HepG2 (cell line): ENCODE results near the gene PGS1. TPM values are rescaled to one million over a fixed set of nuclear protein-coding genes. Genes with fewer than 3 reads are reported as not detected.
A peak's percentile ranks its signal among the peaks of the same experiment; 100 is the strongest.

ENCODE experiments used
- ATAC-seq: fragments of 200-7000 bp; cut with Tn5 transposase; 3 replicates; pipeline ENCODE4 v1.9.1; 2020; ENCODE audit warnings: mild to moderate bottlenecking, moderate library complexity
- BruUV-seq: library from RNA; stranded (reverse); fragments of 400-500 nt; replicated peaks from 2 replicates; lab custom pipeline; 2021; lab: Mats Ljungman, UMichigan
- CTCF ChIA-PET: fragments of 300-600 bp; formaldehyde crosslinking; extraction: SDS; loops from one replicate; lab custom pipeline; 2021; ENCODE audit warnings: low total read pairs, inconsistent platforms, low intra/inter-chr PET ratio; lab: Yijun Ruan, JAX
- POLR2A ChIA-PET: fragments of 350-600 bp; sonication (Branson Sonifier 250); formaldehyde crosslinking; loops from one replicate; lab custom pipeline; 2020; ENCODE audit warnings: antibody characterized with exemption, inconsistent platforms; lab: Yijun Ruan, JAX
- DNase-seq: peaks from one replicate; pipeline ENCODE4 v3.0.0-alpha.2; 2015; ENCODE audit warnings: low spot score
- FAIRE-seq: peaks from 3 replicates; lab custom pipeline; 2011; peaks lifted over from hg19 to GRCh38; lab: Jason Lieb, UNC
- H2AFZ ChIP-seq: one replicate; pipeline ENCODE4 v1.6.1; 2011; ENCODE audit warnings: low read length, inconsistent platforms
- H3K27ac ChIP-seq: fragments of 300-600 bp; 3 replicates; pipeline ENCODE4 v1.8.0; 2011; ENCODE audit warnings: mixed run types, mild to moderate bottlenecking, mixed read lengths, low read length, inconsistent platforms; ENCODE audit not compliant: insufficient read depth; ENCODE audit errors: extremely low read length
- H3K27me3 ChIP-seq, 2 experiments: fragments of 200-600 bp in 1 of 2; 2 replicates in 1 of 2; 3 replicates in 1 of 2; pipeline versions ENCODE4 v1.6.0 to v1.8.0; 2011; ENCODE audit warnings: low read length in 2 of 2, mild to moderate bottlenecking in 2 of 2, moderate library complexity in 2 of 2, inconsistent platforms in 1 of 2; ENCODE audit not compliant: insufficient read depth in 2 of 2, control insufficient read depth in 1 of 2
- H3K36me3 ChIP-seq, 2 experiments: fragments of 200-600 bp in 1 of 2; replicated peaks in 1 of 2; 2 replicates in 1 of 2; 3 replicates in 1 of 2; pipeline versions ENCODE4 v1.5.1 to v1.8.0; 2011; ENCODE audit warnings: low read length in 2 of 2, inconsistent platforms in 1 of 2; ENCODE audit not compliant: insufficient read depth in 2 of 2, control insufficient read depth in 1 of 2
- H3K4me1 ChIP-seq: 2 replicates; pipeline ENCODE4 v1.5.1; 2012; ENCODE audit warnings: low read length, inconsistent platforms; ENCODE audit not compliant: insufficient read depth
- H3K4me2 ChIP-seq: 2 replicates; pipeline ENCODE4 v1.6.0; 2011; ENCODE audit warnings: low read depth, low read length, inconsistent platforms
- H3K4me3 ChIP-seq, 3 experiments: fragments of 200-600 bp in 1 of 3; sonication (generic), shearing (Covaris generic) in 1 of 3; replicated peaks in 1 of 3; 2 replicates each; pipeline ENCODE4 v1.5.1; 2011 to 2016; ENCODE audit warnings: low read length in 3 of 3, inconsistent platforms in 2 of 3, low read depth in 2 of 3, mild to moderate bottlenecking in 2 of 3, control low read depth in 1 of 3, mixed read lengths in 1 of 3; ENCODE audit not compliant: insufficient read depth in 1 of 3
- H3K79me2 ChIP-seq: one replicate; pipeline ENCODE4 v1.6.1; 2011; ENCODE audit warnings: low read length, inconsistent platforms; ENCODE audit not compliant: insufficient read depth
- H3K9ac ChIP-seq: 2 replicates; pipeline ENCODE4 v1.6.0; 2011; ENCODE audit warnings: mild to moderate bottlenecking, low read depth, low read length, inconsistent platforms; ENCODE audit not compliant: insufficient read depth
- H3K9me3 ChIP-seq: 2 replicates; pipeline ENCODE4 v1.5.1; 2012; ENCODE audit warnings: mild to moderate bottlenecking, low read length
- H4K20me1 ChIP-seq: 2 replicates; pipeline ENCODE4 v1.6.0; 2011; ENCODE audit warnings: inconsistent platforms, mild to moderate bottlenecking, low read length, moderate library complexity; ENCODE audit not compliant: insufficient read depth
- ADNP ChIP-seq: sonication (generic); formaldehyde crosslinking; IDR thresholded peaks from 2 replicates; pipeline ENCODE4 v1.4.0; 2020; ENCODE audit warnings: missing genetic modification reagents
- BHLHE40 ChIP-seq: IDR thresholded peaks from 2 replicates; pipeline ENCODE4 v1.6.1; 2011; ENCODE audit warnings: low read length, improper control_type of control experiment
- CHD4 ChIP-seq: fragments of 200-600 bp; sonication (generic); IDR thresholded peaks from 2 replicates; pipeline ENCODE4 v1.7.0; 2017; ENCODE audit warnings: mild to moderate bottlenecking, low read length, borderline replicate concordance
- DR1 ChIP-seq: sonication (generic); formaldehyde crosslinking; IDR thresholded peaks from 2 replicates; pipeline ENCODE4 v1.8.0; 2021; ENCODE audit warnings: mild to moderate bottlenecking, missing genetic modification reagents, inconsistent platforms
- HBP1 ChIP-seq: IDR thresholded peaks from 2 replicates; pipeline ENCODE4 v1.6.1; 2016; ENCODE audit warnings: low read depth, control low read depth
- ISL2 ChIP-seq: sonication (generic); formaldehyde crosslinking; IDR thresholded peaks from 2 replicates; pipeline ENCODE4 v1.5.0; 2020; ENCODE audit warnings: missing genetic modification reagents
- KLF9 ChIP-seq: IDR thresholded peaks from 2 replicates; pipeline ENCODE4 v1.6.1; 2016; ENCODE audit warnings: low read depth
- PHF21A ChIP-seq: sonication (generic); formaldehyde crosslinking; IDR thresholded peaks from 2 replicates; pipeline ENCODE4 v1.5.0; 2020; ENCODE audit warnings: mild to moderate bottlenecking, missing genetic modification reagents
- RARG ChIP-seq: sonication (generic); formaldehyde crosslinking; IDR thresholded peaks from 2 replicates; pipeline ENCODE4 v1.4.0; 2020; ENCODE audit warnings: low read depth, mild to moderate bottlenecking, missing genetic modification reagents
- RFXAP ChIP-seq: sonication (generic); formaldehyde crosslinking; IDR thresholded peaks from 2 replicates; pipeline ENCODE4 v1.4.0; 2020; ENCODE audit warnings: missing genetic modification reagents, borderline replicate concordance
- SRSF9 ChIP-seq: fragments of 200-400 bp; formaldehyde crosslinking; IDR thresholded peaks from 2 replicates; pipeline ENCODE4 v1.6.1; 2018; ENCODE audit warnings: borderline replicate concordance, mild to moderate bottlenecking, low read depth, low read length; ENCODE audit not compliant: insufficient read depth, poor library complexity, severe bottlenecking
- ZBTB42 ChIP-seq: sonication (generic); formaldehyde crosslinking; IDR thresholded peaks from 2 replicates; pipeline ENCODE4 v1.5.0; 2020; ENCODE audit warnings: mild to moderate bottlenecking, missing genetic modification reagents
- ZFYVE20 ChIP-seq: sonication (generic); formaldehyde crosslinking; IDR thresholded peaks from 2 replicates; pipeline ENCODE4 v1.8.0; 2023; ENCODE audit warnings: low read depth, mild to moderate bottlenecking, moderate library complexity, missing genetic modification reagents, borderline replicate concordance
- ZKSCAN5 ChIP-seq: sonication (generic); formaldehyde crosslinking; IDR thresholded peaks from 2 replicates; pipeline ENCODE4 v1.5.1; 2020; ENCODE audit warnings: mild to moderate bottlenecking, missing genetic modification reagents
- ZMYM3 ChIP-seq: sonication (generic); formaldehyde crosslinking; IDR thresholded peaks from 2 replicates; pipeline ENCODE4 v1.5.1; 2020; ENCODE audit warnings: mild to moderate bottlenecking, missing genetic modification reagents
- ZNF121 ChIP-seq: sonication (generic); formaldehyde crosslinking; IDR thresholded peaks from 2 replicates; pipeline ENCODE4 v1.5.0; 2020; ENCODE audit warnings: mild to moderate bottlenecking, missing genetic modification reagents
- ZNF280D ChIP-seq: sonication (generic); formaldehyde crosslinking; IDR thresholded peaks from 2 replicates; pipeline ENCODE4 v1.5.1; 2020; ENCODE audit warnings: mild to moderate bottlenecking, missing genetic modification reagents
- ZNF329 ChIP-seq: sonication (generic); formaldehyde crosslinking; IDR thresholded peaks from 2 replicates; pipeline ENCODE4 v1.9.0; 2021; ENCODE audit warnings: low read depth, mild to moderate bottlenecking, missing genetic modification reagents
- ZNF333 ChIP-seq: sonication (generic); formaldehyde crosslinking; IDR thresholded peaks from 2 replicates; pipeline ENCODE4 v1.4.0; 2020; ENCODE audit warnings: mild to moderate bottlenecking, missing genetic modification reagents, borderline replicate concordance
- ZNF382 ChIP-seq: sonication (generic); formaldehyde crosslinking; IDR thresholded peaks from 2 replicates; pipeline ENCODE4 v1.5.0; 2020; ENCODE audit warnings: missing genetic modification reagents, mild to moderate bottlenecking, borderline replicate concordance
- ZNF572 ChIP-seq: sonication (generic); formaldehyde crosslinking; IDR thresholded peaks from 2 replicates; pipeline ENCODE4 v1.5.1; 2020; ENCODE audit warnings: mild to moderate bottlenecking, missing genetic modification reagents
- ZNF724P ChIP-seq: sonication (generic); formaldehyde crosslinking; IDR thresholded peaks from 2 replicates; pipeline ENCODE4 v1.8.0; 2022; ENCODE audit warnings: missing genetic modification reagents, borderline replicate concordance
- WGBS: methylation state at CpG from one replicate; pipeline ENCODE4 v1.1.6; 2017; ENCODE audit warnings: low lambda C conversion rate; 5-methylcytosine and 5-hydroxymethylcytosine counted together
- in situ Hi-C: cut with HindIII; loops from 2 replicates; pipeline ENCODE4 v1.10.0; 2017; ENCODE audit warnings: low pct_unique_long_range_greater_than_20kb; ENCODE audit not compliant: extremely low pct_ligation_motif_present
- intact Hi-C: fragments of 100-400 bp; cut with micrococcal nuclease; formaldehyde crosslinking; loops from one replicate; pipeline ENCODE4 v1.10.0; 2022; ENCODE audit not compliant: unreplicated experiment
- polyA plus RNA-seq, 8 experiments: library from polyadenylated mRNA; depleted of rRNA in 3 of 8; stranded (reverse) in 7 of 8; unstranded in 1 of 8; fragments of >200 nt; fragmentation: Illumina TruSeq in 4 of 8; extraction: Trizol in 4 of 8; gene quantifications; 2 replicates each; pipeline versions ENCODE4 v1.2.1 to v1.2.3, GENCODE V29; 2011 to 2016; ENCODE audit warnings: low read depth in 4 of 8, missing spikeins in 1 of 8, mixed read lengths in 1 of 8; ENCODE audit not compliant: insufficient read depth in 1 of 8
- total RNA-seq, 5 experiments: library from RNA; depleted of rRNA; stranded (reverse); fragments of >200 nt; fragmentation: Illumina TruSeq; extraction: Trizol; gene quantifications; 2 replicates each; pipeline ENCODE4 v1.2.3, GENCODE V29; 2016; ENCODE audit warnings: low read depth in 1 of 5

The PGS1 gene
- total and polyA plus RNA-seq, 2 of the 13 experiments (the other 11 are each of a cell fraction or from before 2014, with no cell fraction given): 25.9 to 31.5 TPM

DNA sequence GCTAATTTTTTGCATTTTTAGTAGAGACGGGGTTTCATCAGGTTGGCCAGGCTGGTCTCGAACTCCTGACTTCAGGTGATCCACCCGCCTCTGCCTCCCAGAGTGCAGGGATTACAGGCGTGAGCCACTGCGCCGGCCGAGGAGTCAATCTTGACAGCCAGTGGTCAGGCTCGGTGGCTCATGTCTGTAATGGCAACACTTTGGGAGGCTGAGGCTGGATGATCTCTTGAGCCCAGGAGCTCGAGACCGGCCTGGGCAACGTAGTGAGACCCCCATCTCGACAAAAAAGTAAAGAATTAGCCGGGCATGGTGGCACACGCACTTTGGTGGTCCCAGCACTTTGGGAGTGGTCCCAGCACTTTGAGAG, 608 bp upstream of the PGS1 start:
- ChIA-PET POLR2A (interaction anchor here (0.5 to 1.8 kb wide), 4 partner anchors 10 to 234 kb away, joined by 3 to 7 read pairs (median 5); no protein-coding TSS in a partner anchor), CTCF (no interaction called here)
- Histone ChIP-seq H3K9me3 (no peaks in the 10 kb centered on the region), H3K27me3 (peaks cover 2 to 8% of the 10 kb centered on the region in 2 experiments; a peak in 1 of 5 replicates), H3K27ac (no peak overlapping the region), H4K20me1 (peaks cover 5% of the 10 kb centered on the region; the same call in 1 of the 2 replicates), H3K4me3 (peak overlapping the region; percentile 97 to 98 (median 97); a peak in 5 of 6 replicates), H3K36me3 (no peaks in the 10 kb centered on the region; a peak in 1 of 5 replicates), H3K9ac (peak overlapping the region; percentile 90), H3K79me2 (peaks cover 39% of the 10 kb centered on the region), H3K4me1 (peaks cover 80% of the 10 kb centered on the region), H3K4me2 (peak overlapping the region; percentile 87), H2AFZ (no peak overlapping the region)
- 75% methylated on average over 14 of the region's 14 CpGs for WGBS
- no TSS peak for BruUV-seq
- ATAC-seq (no peak), FAIRE-seq (no peak), DNase-seq (no peak)
- intact Hi-C loops: loop anchor here (5.0 to 10.0 kb wide), 2 partner anchors 44 to 63 kb away; no protein-coding TSS in a partner anchor
- in situ Hi-C loops: no loop called here
- 0 out of 2 replicates have a peak, but pooled peaks have one; percentile 9 for TF ChIP-seq ISL2
- 0 out of 2 replicates have a peak, but pooled peaks have one; percentile 1 for TF ChIP-seq ZNF724P
- 0 out of 2 replicates have a peak, but pooled peaks have one; percentile 1 for TF ChIP-seq HBP1 (CRISPR knock-in tag)
- TF ChIP-seq PHF21A (CRISPR knock-in tag): no peak
- TF ChIP-seq ZNF382: no peak
- TF ChIP-seq ZNF333: no peak
- TF ChIP-seq ADNP (CRISPR knock-in tag): 0 out of 2 replicates have a peak, but pooled peaks have one; percentile 13
- TF ChIP-seq ZNF280D (CRISPR knock-in tag): 0 out of 2 replicates have a peak, but pooled peaks have one; percentile 37
- TF ChIP-seq SRSF9: no peak
- no peak for TF ChIP-seq KLF9 (CRISPR knock-in tag)
- peak; percentile 32; the same call in 1 of the 2 replicates for TF ChIP-seq ZNF572 (CRISPR knock-in tag)
- 0 out of 2 replicates have a peak, but pooled peaks have one; percentile 35 for TF ChIP-seq RFXAP (CRISPR knock-in tag)
- no peak for TF ChIP-seq CHD4
- no peak for TF ChIP-seq BHLHE40
- TF ChIP-seq ZNF329: no peak
- 0 out of 2 replicates have a peak, but pooled peaks have one; percentile 3 for TF ChIP-seq RARG (CRISPR knock-in tag)
- TF ChIP-seq ZBTB42 (CRISPR knock-in tag): no peak
- peak; percentile 38; the same call in 1 of the 2 replicates for TF ChIP-seq ZFYVE20 (CRISPR knock-in tag)
- TF ChIP-seq ZNF121 (CRISPR knock-in tag): peak; percentile 97
- TF ChIP-seq ZMYM3 (CRISPR knock-in tag): peak; percentile 75; the same call in 1 of the 2 replicates
- 0 out of 2 replicates have a peak, but pooled peaks have one; percentile 34 for TF ChIP-seq ZKSCAN5
- no peak for TF ChIP-seq DR1 (CRISPR knock-in tag)
